GM21825 (cell line): ENCODE results near the gene EXOC4.

Source experiments
- ATAC-seq: cut with Tn5 transposase; IDR thresholded peaks from one replicate; pipeline ENCODE4 v1.9.1; 2021; ENCODE audit warnings: mild to moderate bottlenecking, moderate library complexity; ENCODE audit not compliant: unreplicated experiment

Gene EXOC4

DNA sequence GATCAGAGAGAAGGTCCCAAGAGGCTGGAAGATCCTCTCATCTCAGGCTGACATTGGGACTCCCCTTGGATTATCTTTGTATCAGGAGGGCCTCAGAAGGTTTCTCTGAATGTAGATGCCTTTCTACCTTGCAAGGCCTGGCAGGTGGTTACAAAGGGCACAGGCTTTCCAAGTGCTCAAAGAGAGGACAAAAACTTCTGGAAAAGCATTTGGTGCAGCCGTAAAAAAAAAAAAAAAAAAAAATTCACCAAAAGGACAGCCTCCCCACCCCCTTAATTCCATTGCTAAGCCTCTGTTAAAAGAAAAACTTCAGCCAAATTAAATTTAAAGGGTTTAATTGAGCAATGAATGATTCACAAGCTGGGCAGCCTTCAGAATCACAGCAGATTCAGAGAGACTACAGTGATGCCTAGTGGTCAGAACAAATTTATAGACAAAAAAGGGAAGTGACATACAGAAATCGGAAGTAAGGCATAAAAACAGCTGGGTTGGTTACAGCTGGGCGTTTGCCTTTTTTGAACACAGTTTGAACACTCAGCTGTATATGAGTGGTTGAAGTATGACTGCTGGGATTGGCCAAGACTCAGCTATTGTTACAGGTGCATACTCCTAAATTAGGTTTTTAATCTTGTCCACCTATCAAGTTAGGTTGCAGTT is 831.7 kb downstream of the EXOC4 start:
- no peak for ATAC-seq

DNA sequence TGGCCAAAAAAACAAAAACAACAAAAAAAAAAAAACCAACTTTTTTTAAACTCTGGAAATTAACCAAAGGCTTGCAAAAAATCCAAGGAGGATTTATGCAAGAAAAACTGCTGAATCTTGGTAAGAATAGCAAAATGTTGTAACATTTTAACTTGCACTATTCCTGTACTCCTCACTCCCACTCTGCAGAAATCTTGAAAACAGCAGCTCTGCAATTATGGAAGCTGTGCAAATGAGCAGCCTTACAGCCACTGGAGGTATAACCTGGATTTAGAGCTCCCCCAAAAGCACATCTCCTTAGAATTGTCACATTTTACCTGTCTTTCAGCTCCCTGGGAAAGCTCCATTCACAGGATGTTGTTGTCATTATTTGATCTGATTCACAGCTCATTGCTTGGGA is 832.4 kb downstream of the EXOC4 start:
- ATAC-seq: no peak

- ATAC-seq: no peak
Measured at GRCh38 chr7:134086998-134087735, 834.3 kb downstream of the EXOC4 start.

DNA sequence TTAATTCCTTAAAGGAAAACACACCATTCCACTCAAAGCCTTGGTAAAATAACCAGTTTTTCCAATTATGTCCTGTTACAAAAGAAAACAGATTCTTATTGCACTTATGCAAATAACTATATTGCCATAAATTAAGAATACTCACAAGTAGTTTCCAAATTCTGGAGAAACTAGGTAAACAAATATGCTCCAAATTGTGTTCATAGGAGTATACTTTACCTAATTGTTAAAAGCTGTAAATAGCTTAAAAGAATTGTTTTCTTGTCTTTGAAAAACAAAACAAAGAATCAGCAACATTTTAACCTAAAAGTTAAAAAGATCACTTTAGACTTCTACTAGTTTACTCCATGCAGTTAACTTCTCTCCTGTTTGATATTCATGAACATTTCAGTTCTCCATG is 835.3 kb downstream of the EXOC4 start:
- no peak for ATAC-seq

GRCh38 chr7:134089446-134089845 is 836.6 kb downstream of the EXOC4 start:
- no peak for ATAC-seq

GRCh38 chr7:134098072-134098471 is 845.2 kb downstream of the EXOC4 start:
- ATAC-seq: no peak

GRCh38 chr7:134101716-134102115 is 848.8 kb downstream of the EXOC4 start:
- no peak for ATAC-seq

- no peak for ATAC-seq
Measured at GRCh38 chr7:134104166-134104565, 851.3 kb downstream of the EXOC4 start.

DNA sequence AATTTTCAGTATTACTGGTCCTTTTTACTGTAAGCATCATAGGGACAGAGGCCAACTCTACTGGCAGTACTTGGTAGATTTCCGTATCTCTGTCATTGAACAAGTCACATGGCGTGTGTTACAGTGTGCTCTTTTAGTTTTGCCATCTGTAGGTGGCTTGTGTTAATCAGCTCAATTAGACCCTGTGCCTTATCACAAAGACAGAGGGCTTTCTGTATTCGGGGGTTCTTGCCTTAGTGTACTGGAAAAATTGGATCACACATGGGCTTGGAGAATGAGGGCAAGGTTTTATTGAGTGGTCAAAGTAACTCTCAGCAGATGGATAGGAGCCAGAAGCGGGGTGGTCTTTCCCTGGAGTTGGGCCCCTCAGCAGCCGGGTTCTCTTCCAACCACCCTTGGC is 853.0 kb downstream of the EXOC4 start:
- ATAC-seq: no peak

DNA sequence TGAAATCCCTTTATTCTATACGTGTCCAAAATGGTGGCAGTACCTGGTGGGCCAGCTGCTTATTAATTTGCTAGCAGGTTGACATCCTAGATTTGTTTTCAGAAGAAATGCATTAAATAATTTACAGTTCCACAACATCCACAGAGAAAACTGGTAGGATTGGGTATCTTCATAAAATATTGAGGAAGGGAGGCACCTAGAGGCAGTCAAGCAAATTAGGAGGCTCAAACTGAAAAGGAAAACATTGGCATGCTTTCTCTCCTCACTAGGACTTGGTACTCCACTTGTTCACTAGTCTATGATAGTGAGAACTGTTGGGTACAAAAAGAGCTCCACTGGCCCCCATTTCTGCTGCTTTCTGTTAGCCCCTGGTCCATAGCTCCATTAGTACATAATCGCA is 855.9 kb downstream of the EXOC4 start:
- no peak for ATAC-seq

- ATAC-seq: no peak
Measured at GRCh38 chr7:134113655-134114054, 860.8 kb downstream of the EXOC4 start.

GRCh38 chr7:134114992-134115391 is 862.1 kb downstream of the EXOC4 start:
- no peak for ATAC-seq
